ENCODE results near the gene TAS2R60.
"Not testable (repeated sequence)": the region's sequence is repeated elsewhere in the genome, so short reads cannot be mapped to it uniquely, and the experiment has no call there.

Gene TAS2R60

DNA sequence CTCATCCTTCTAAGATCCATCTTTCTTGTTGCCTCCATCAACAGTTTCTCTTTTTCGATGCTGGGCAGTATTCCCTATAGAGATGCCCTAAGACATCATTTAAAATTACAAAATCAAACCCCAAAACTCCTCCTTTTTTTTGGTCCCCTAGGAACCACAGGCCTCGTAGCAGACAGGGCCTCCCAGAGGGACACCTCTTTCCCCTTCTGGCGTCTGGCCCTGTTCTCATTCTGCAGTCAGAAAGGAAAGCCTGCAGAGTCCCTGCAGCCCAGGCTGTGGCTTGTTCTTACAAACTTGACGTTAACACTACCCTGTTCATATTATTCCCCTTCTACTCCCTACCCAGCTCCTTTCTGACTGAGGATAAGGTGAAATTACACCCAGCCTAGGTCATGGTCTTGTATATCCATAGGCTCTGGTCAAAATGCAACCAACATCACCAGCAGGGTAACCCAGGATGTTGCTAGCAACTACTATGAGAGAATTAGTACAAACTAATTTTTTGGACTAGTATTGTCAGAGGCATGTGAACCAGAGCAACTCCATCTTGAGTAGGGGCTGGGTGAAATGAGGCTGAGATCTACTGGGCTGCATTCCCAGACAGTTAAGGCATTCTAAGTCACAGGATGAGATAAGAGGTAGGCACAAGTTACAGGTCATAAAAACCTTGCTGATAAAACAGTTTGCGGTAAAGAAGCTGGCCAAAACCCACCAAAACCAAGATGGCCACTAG is 31.1 kb upstream of the TAS2R60 start:
- no peak for DNase-seq (ENCODE audit: low read depth)

DNA sequence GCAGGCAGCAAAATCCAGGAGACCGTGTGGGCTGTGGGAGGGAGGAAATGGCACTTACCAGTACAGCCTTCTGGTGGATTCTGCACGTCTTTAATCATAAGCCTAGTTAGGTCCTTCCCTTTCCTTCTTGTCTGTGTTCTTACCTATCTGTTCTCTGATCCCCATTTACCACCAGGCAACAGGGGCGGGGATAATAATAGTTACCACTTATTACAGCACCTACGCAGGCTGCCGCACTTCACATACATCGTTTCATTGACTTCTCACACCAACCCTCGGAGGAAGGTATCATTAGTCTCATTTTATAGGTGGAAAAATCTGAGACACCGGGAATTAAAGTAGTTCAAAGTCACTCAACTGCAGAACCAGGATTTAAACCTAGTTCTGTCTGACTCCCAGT is 30.1 kb upstream of the TAS2R60 start:
- no peak for DNase-seq (ENCODE audit: low read depth)

GRCh38 chr7:143415209-143415608 is 28.0 kb upstream of the TAS2R60 start:
- peak; percentile 31 for DNase-seq (ENCODE audit: low read depth)

DNA sequence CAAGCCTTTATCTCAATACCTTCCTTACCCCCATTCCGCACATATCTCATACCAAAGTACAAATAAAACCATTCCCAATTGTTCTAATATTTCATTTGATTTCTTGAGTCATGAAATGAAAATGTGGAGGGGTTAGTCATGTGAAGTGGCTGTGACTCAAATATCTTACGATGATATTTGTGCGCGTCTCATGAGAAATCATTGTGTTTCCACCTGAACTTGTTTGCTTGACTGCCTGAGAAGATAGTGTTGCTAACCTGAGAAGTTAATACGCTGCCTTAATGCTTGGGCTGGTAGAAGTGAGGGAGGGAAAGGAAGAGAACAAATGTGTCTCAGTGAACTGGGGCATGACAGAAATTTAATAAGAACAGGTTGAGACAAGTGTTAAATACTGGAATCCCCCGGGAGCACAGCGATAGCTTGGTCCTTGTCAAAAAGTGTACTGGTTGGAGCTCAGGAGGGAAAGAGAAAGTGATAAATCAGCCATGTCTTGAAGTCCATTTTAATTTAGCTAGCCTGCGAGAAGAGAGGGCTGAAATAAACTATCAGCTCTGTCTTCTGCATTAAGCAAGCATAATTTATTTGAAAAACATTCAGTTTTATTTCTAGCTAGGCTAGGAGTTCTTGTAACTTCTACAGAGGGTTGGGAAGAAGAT is 27.4 kb upstream of the TAS2R60 start:
- DNase-seq (ENCODE audit: low read depth) = no peak

DNA sequence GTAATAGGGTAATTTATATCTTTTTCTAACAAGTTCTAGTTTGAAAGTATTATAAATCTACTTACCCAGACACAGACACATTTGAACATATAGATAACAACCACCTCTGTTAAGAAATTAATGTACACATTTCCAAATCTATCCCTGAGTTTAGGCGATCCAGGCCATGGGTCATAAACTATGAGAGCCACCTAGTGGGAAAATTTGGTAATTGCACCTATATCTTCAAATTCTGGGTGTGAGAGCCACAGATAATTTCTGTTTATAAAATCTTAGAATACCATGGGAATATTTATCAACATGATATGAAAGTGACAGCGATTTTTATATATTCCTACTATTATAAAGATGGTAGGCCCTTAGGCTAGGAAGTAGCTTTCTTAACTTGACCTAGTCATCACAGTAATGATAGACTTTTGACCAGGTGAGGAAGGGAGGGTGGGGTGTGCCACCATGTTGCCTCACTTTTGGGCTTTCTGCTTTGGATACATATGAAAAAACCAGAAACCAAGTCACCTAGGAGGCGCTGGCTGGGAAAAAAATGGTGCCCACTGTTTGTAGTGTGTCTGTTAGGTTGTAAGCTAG is 26.6 kb upstream of the TAS2R60 start:
- peak; percentile 36 for DNase-seq (ENCODE audit: low read depth)

- no peak for DNase-seq (ENCODE audit: low read depth)
Measured at GRCh38 chr7:143417734-143418383, 25.4 kb upstream of the TAS2R60 start.

DNA sequence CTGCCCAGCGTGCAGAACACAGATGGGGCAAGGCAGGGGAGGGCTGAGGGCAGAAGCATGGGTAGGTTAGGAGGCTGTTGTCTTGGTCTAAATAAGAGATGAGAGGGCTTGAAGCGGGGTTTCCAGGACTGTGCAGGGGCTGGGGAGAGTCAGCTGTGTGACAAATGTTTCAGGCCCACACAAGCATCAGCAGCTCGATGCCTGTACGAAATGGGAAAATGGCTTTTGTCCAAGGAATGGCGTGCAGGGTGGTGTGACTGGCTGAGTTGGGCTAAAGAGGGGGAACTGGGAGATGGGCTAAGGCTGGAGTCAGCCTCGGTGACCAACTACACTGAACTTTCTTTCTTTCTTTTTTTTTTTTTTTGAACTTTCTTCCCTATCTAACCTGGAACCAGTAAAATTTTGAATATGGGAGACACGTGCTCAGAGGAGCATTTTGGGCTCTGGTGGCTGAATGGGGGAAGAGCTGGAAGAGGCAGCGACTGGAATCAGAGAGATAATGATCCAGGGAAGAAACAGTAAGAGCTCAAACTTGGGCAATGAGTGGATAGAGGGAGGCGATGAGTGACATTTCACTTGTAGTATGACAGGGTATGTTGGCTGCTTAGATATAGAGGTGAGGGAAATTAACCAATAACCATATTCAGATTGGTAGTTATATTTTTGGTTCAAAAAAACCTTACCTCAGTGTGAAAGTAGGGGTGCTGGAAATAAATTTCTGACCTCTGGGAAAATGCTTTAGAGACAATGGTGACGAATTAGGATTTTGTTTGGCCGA is 24.4 kb upstream of the TAS2R60 start:
- DNase-seq (ENCODE audit: low read depth) = no peak

DNA sequence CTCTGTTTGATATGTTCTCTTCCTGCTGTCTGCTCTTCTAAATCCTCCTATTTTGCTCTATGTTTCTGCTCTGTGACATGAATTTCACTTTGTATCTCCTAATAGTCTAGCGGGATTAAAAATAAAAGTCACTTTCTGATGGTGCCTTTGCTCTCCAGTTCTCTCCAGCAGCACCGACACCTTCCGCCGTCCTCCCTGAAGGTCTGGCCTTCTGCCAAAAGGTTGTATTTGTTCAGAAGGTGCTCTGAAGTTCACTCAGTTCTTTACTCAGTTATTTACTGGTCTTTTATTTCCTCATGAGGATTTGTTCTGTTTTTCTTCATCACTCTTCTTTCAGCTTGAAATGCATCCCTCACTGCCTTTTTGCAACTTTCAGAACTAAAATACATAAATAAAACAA is 23.4 kb upstream of the TAS2R60 start:
- no peak for DNase-seq (ENCODE audit: low read depth)

- not testable (repeated sequence) for DNase-seq (ENCODE audit: low read depth)
Measured at GRCh38 chr7:143420624-143421023, 22.6 kb upstream of the TAS2R60 start.

GRCh38 chr7:143422033-143422432 is 21.2 kb upstream of the TAS2R60 start:
- no peak for DNase-seq (ENCODE audit: low read depth)

DNA sequence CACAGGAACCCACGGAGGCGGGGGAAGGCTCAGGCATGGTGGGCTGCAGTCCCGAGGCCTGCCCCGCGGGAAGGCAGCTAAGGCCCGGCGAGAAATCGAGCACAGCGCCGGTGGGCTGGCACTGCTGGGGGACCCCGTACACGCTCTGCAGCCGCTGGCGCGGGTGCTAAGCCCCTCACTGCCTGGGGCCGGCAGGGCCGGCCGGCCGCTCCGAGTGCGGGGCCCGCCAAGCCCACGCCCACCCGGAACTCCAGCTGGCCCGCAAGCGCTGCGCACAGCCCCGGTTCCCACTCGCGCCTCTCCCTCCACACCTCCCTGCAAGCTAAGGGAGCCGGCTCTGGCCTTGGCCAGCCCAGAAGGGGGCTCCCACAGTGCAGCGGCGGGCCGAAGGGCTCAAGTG is 18.8 kb upstream of the TAS2R60 start:
- DNase-seq (ENCODE audit: low read depth) = not testable (repeated sequence)

- no peak for DNase-seq (ENCODE audit: low read depth)
Measured at GRCh38 chr7:143426479-143427142, 16.6 kb upstream of the TAS2R60 start.

DNA sequence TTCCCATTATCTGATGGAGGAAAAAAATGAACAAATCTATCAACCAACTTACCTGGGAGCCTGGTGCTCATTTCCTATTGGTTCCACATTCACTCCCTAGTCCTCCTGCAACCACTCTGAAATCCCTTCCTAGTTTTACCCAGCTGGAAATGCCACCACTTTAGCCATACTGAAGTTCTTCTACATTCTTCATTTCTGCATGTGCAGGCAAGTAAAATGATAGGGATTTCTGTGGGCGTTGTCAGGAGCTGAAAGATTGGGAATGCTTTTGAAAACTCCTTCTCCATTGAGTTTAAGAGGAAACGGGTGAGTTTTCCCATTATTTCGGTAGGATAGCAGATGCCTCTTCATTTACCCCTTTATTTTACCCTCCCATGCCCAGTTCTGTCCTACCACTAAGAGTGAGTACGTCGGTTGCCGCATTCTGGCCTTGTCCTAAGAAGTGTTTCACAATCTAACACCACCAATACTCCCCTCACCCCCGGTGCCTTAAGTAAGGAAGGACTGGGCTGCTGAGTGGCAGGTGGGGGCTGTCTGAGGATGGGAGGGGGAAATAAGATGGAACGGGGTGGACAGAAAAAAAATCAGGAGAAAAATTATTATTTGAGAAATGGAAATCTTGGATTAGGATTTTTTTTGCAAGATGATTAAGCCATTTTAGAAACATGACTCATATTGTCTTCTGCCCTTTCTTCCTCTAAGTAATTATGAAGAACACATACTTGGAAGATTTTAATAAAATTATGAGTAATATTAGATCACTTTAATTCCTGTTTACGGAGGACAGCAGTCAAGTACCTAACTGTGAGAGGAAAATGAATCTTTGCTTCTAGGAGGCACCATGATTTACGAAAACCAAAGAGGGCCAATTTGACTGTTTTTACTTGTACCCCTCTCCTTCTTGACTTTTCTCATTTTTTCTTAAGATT is 13.2 kb upstream of the TAS2R60 start:
- peak; percentile 26 for DNase-seq (ENCODE audit: low read depth)

GRCh38 chr7:143431109-143431508 is 12.1 kb upstream of the TAS2R60 start:
- DNase-seq (ENCODE audit: low read depth) = no peak

- DNase-seq (ENCODE audit: low read depth) = no peak
Measured at GRCh38 chr7:143433759-143434158, 9.5 kb upstream of the TAS2R60 start.

DNA sequence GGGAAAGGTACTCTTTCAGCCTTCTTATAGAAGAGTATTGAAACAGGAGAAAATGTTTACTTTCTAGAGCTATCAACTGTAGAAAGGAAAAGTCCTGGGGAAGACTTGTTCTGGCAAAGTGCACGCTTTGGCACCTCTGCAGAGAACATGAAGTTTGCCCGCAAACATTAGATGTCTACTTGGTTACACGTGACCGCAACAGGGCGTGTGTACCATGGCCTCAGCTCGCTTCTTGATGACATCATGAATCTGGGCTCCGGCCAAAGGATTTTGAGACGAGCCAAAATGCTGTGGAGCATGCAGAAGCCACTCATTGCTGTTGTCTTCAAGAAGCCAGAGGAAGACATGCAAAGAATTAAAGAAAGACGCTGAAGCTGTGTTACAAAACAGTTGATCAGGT is 8.6 kb upstream of the TAS2R60 start:
- peak; percentile 72 for DNase-seq (ENCODE audit: low read depth)

DNA sequence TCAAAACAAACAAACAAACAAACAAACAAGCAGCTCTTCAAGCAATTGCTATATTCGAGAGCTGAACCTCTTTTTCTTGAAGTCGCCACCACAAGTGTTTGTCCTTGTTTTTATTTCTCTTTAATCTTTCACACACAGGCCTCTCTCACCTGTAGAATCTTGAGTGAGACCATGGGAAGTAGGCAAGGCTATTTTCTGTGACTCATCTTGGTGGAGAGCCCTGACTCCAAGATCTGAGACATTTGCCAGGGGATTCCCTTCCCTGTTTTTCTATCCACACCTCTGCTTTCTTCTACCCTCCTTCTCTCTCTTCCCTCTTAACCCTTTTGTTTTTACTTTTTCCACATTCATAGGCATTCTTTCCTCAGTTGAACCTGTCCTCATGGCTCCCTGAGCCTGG is 8.0 kb upstream of the TAS2R60 start:
- no peak for DNase-seq (ENCODE audit: low read depth)

GRCh38 chr7:143436325-143436946 is 6.8 kb upstream of the TAS2R60 start:
- no peak for DNase-seq (ENCODE audit: low read depth)

- no peak for DNase-seq (ENCODE audit: low read depth)
Measured at GRCh38 chr7:143437578-143437977, 5.7 kb upstream of the TAS2R60 start.

GRCh38 chr7:143439866-143440265 is 3.4 kb upstream of the TAS2R60 start:
- no peak for DNase-seq (ENCODE audit: low read depth)

Measured in fibroblast of gingiva (primary cell).